Measurements from ENCODE around the gene ARL2.

Gene ARL2

DNA sequence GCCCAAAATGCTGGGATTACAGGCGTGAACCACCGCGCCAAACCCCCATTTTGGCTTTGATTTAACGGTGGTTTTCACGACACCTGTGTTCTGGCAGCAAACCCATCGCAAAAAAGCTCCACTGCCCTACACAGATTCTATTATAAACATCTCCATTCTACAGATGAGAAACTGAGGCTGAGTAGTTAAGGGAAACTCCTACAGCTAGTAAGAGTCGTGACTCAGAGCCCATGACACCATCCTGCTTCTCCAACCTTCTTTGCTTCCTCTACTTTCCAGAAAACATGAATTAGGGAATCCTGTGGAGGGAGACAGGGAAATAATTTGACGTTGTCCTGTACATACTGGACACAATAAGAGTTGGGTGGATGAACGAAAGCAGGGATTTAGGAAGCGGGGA is 12.8 kb downstream of the ARL2 start:
- no peak for DNase-seq (ENCODE audit: low spot score)
- TF ChIP-seq, protein P1, sequence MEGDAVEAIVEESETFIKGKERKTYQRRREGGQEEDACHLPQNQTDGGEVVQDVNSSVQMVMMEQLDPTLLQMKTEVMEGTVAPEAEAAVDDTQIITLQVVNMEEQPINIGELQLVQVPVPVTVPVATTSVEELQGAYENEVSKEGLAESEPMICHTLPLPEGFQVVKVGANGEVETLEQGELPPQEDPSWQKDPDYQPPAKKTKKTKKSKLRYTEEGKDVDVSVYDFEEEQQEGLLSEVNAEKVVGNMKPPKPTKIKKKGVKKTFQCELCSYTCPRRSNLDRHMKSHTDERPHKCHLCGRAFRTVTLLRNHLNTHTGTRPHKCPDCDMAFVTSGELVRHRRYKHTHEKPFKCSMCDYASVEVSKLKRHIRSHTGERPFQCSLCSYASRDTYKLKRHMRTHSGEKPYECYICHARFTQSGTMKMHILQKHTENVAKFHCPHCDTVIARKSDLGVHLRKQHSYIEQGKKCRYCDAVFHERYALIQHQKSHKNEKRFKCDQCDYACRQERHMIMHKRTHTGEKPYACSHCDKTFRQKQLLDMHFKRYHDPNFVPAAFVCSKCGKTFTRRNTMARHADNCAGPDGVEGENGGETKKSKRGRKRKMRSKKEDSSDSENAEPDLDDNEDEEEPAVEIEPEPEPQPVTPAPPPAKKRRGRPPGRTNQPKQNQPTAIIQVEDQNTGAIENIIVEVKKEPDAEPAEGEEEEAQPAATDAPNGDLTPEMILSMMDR (IDR thresholded peaks at IDR 0.05; ENCODE audit: extremely low read depth, missing control alignments) = no peak

DNA sequence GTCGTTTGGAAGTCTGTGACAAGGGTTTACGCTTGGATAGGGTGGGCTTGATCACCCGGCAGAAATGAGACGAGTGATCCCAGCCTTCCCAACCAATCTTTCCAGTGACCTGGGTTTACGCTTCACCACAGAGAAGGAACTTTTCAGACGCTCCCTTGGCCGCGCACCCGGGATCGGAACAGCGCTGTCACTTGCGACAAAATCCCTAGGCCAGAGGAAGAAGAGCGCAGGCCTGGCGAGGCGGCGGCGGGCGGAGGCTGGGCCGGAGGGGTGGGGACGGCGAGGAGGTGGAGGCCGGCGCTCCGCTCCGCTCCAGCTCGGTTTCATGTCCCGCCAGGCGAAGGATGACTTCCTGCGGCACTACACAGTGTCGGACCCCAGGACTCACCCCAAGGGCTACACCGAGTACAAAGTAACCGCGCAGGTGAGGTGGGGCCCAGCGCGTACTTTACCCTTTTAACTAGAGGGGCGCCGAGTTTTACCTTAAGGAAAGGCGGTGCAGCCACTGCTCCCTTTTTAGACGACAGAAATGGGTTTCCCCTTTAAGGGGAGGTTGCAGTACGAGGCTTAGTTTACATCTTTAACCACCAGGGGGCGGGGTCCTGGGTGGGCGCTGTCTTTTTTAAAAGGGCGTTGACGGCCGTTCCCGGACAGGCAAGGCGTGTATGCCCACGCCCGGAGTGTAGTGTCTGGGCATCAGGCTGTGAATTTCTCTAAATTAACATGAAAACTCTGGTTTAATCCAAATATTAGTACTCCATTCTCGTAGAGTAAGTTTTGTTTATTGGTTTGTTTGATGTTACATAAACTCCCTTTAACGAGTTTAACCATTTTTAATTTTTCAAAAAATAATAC is 13.5 kb downstream of the ARL2 start, which contains the start of gene SNX15:
Gene SNX15 (plus strand): TSS at position 227 of the 855 bp plus-strand sequence. CDS start 99 bp downstream, at position 326.
- DNase-seq (ENCODE audit: low spot score) = peak; percentile 93
- TF ChIP-seq, protein P1 (IDR thresholded peaks at IDR 0.05; ENCODE audit: extremely low read depth, missing control alignments) = no peak

DNA sequence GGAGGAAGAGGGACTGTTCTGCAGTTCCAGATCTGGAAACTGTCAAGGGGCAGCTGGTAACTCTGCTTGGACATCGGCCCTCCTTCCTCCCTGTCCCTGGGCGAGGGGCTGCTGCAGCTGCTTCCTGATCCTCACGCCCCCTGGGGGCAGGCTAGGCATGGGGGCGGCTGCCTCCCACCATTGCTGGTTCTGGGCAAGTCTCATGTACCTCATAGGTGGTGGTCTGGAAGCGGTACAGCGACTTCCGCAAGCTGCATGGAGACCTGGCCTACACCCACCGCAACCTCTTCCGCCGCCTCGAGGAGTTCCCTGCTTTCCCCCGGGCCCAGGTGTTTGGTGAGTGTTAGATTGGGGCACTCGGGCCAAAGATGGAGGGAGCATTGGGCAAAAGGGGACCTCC is 18.3 kb downstream of the ARL2 start:
- no peak for DNase-seq (ENCODE audit: low spot score)
- TF ChIP-seq, protein P1 (IDR thresholded peaks at IDR 0.05; ENCODE audit: extremely low read depth, missing control alignments) = no peak

DNA sequence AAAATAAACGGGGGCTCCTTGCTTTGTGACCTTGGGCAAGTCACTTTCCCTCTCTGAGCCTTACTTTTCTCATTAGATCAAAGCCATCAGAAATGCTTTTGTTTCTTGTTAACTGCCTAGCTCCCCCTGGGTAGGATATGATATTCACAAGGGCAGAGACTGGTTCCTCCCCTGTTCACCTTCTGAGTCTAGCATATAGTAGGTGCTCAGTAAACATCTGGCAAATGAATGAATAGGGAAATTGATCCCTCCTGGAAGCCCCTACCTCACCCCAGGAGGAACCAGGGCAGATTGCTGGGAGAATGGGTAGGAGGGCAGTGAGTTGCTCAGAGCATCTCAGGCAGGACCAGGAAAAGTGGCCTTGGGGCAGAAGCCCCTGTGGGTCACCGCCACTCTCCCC is 20.5 kb downstream of the ARL2 start:
- no peak for DNase-seq (ENCODE audit: low spot score)
- TF ChIP-seq, protein P1 (IDR thresholded peaks at IDR 0.05; ENCODE audit: extremely low read depth, missing control alignments) = no peak

DNA sequence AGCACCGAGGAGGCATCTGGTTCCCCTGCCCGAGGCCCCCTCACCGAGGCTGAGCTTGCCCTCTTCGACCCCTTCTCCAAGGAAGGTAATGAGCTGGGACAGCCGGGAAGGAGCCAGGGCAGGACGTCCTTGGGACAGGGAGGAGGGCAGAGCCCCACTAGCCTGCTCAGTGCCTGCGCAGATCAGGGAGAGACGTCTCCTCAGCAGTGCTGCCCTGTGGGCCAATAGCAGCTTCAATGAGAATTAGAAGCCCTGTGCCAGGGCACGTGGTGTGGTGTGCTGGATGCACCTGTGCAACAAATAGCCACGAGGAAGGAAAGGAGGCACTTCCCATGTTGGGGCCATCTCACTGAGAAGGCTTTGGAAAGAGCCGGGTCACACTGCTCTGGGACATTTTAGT is 21.6 kb downstream of the ARL2 start:
- TF ChIP-seq, protein P1 (IDR thresholded peaks at IDR 0.05; ENCODE audit: extremely low read depth, missing control alignments) = no peak
- DNase-seq (ENCODE audit: low spot score) = no peak

DNA sequence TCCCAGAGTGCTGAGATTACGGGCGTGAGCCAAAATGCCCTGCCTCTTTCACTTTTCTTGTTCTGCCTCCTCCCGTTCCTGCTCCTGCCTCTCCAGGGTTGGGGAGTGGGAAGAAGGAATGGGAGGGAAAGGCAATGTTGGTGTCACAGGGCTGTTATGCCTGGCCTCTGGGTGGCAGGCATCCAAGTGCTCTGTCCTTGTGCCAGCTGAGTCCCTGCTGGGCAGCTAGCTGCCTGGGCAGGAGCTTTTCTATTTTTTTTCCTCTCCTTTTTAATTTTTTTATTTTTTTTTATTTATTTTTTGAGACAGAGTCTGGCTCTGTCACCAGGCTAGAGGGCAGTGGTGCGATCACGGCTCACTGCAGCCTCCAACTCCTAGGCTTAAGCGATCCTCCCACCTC is 23.0 kb downstream of the ARL2 start:
- DNase-seq (ENCODE audit: low spot score) = no peak
- TF ChIP-seq, protein P1 (IDR thresholded peaks at IDR 0.05; ENCODE audit: extremely low read depth, missing control alignments) = no peak

DNA sequence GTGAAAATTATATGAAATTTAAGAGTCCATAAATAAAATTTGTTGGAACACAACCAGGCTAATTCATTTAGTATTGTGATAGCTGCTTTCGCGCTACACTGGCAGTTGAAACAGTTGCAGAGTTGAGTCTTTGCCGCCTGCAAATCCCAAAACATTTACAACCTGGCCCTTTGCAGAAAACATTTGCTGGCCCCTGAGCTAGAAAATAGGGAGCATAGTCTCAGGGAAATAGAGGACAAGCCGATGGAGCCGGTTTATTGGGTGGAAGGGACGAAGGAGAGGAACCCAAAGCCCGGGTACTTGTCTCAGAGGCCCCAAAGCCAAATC is 26.5 kb downstream of the ARL2 start:
- TF ChIP-seq, protein P1 (IDR thresholded peaks at IDR 0.05; ENCODE audit: extremely low read depth, missing control alignments) = no peak
- no peak for DNase-seq (ENCODE audit: low spot score)

Data from GM20000 (cell line).